K562 (cell line): ENCODE results near the gene SLC6A6. TPM values are rescaled to one million over a fixed set of nuclear protein-coding genes. Genes with fewer than 3 reads are reported as not detected.

Experiments
- ATAC-seq: fragments of 200-7000 bp; cut with Tn5 transposase; 3 replicates; pipeline ENCODE4 v1.9.1; 2020; ENCODE audit warnings: moderate library complexity
- BruUV-seq: library from RNA; stranded (reverse); fragments of 400-500 nt; replicated peaks from 2 replicates; lab custom pipeline; 2021; lab: Mats Ljungman, UMichigan
- CTCF ChIA-PET: fragments of 300-600 bp; formaldehyde crosslinking; extraction: SDS; loops from one replicate; lab custom pipeline; 2021; ENCODE audit warnings: low intra/inter-chr PET ratio; lab: Yijun Ruan, JAX
- POLR2A ChIA-PET: fragments of 300-600, 350-650 bp; sonication (Branson Sonifier 250); formaldehyde crosslinking; extraction: SDS; loops from one replicate; lab custom pipeline; 2021; ENCODE audit warnings: antibody characterized with exemption, inconsistent platforms; lab: Yijun Ruan, JAX
- DNase-seq, 4 experiments: peaks; one replicate each; pipeline versions ENCODE4 v3.0.0 to v3.0.0-alpha.2; 2011 to 2018; ENCODE audit warnings: low spot score in 3 of 4, mixed read lengths in 3 of 4; ENCODE audit errors: extremely low read depth in 1 of 4
- FAIRE-seq: peaks from 2 replicates; lab custom pipeline; 2011; peaks lifted over from hg19 to GRCh38; lab: Jason Lieb, UNC
- H2AFZ ChIP-seq: 2 replicates; pipeline ENCODE4 v1.6.0; 2011; ENCODE audit warnings: low read depth, low read length, control low read depth, inconsistent platforms
- H3K27ac ChIP-seq: fragments of 200-600 bp; 3 replicates; pipeline ENCODE4 v1.8.0; 2011; ENCODE audit warnings: low read depth, mild to moderate bottlenecking, control low read depth, inconsistent platforms, low read length, moderate library complexity, mixed read lengths; ENCODE audit errors: extremely low read depth
- H3K27me3 ChIP-seq, 2 experiments: fragments of 300-600 bp in 1 of 2; 2 replicates in 1 of 2; 3 replicates in 1 of 2; pipeline versions ENCODE4 v1.6.0 to v1.8.0; 2011; ENCODE audit warnings: inconsistent platforms in 2 of 2, low read length in 2 of 2, mild to moderate bottlenecking in 1 of 2, mixed read lengths in 1 of 2, moderate library complexity in 1 of 2; ENCODE audit not compliant: control insufficient read depth in 2 of 2, insufficient read depth in 2 of 2
- H3K36me3 ChIP-seq: fragments of 300-600 bp; 3 replicates; pipeline ENCODE4 v1.8.0; 2011; ENCODE audit warnings: mild to moderate bottlenecking, low read length, inconsistent platforms; ENCODE audit not compliant: control insufficient read depth, insufficient read depth
- H3K4me1 ChIP-seq, 2 experiments: fragments of 200-600 bp in 1 of 2; replicated peaks in 1 of 2; 2 replicates in 1 of 2; 3 replicates in 1 of 2; pipeline versions ENCODE4 v1.5.1 to v1.8.0; 2011; ENCODE audit warnings: inconsistent platforms in 2 of 2, low read length in 2 of 2, mild to moderate bottlenecking in 1 of 2, mixed read lengths in 1 of 2, moderate library complexity in 1 of 2; ENCODE audit not compliant: control insufficient read depth in 2 of 2, insufficient read depth in 2 of 2
- H3K4me2 ChIP-seq: 2 replicates; pipeline ENCODE4 v1.6.1; 2011; ENCODE audit warnings: low read length, control low read depth, inconsistent platforms, mixed read lengths; ENCODE audit not compliant: insufficient read depth
- H3K4me3 ChIP-seq: fragments of 200-600 bp; sonication (generic), shearing (Covaris generic); 2 replicates; pipeline ENCODE4 v1.5.1; 2016; ENCODE audit warnings: control low read depth, inconsistent platforms
- H3K79me2 ChIP-seq: fragments of 200-600 bp; 3 replicates; pipeline ENCODE4 v1.8.0; 2011; ENCODE audit warnings: low read length, inconsistent platforms; ENCODE audit not compliant: control insufficient read depth, insufficient read depth
- H3K9ac ChIP-seq, 2 experiments: 2 replicates each; pipeline versions ENCODE4 v1.6.0 to v1.6.1; 2011; ENCODE audit warnings: low read depth in 2 of 2, low read length in 2 of 2, control low read depth in 1 of 2, inconsistent platforms in 1 of 2, mild to moderate bottlenecking in 1 of 2, mixed read lengths in 1 of 2; ENCODE audit not compliant: insufficient read depth in 1 of 2
- H3K9me1 ChIP-seq: one replicate; pipeline ENCODE4 v1.6.0; 2011; ENCODE audit warnings: inconsistent platforms, mild to moderate bottlenecking, low read length, moderate library complexity; ENCODE audit not compliant: control insufficient read depth, insufficient read depth
- H3K9me3 ChIP-seq: replicated peaks from 2 replicates; pipeline ENCODE4 v1.5.1; 2011; ENCODE audit warnings: low read depth, low read length, inconsistent platforms; ENCODE audit not compliant: control insufficient read depth, insufficient read depth
- H4K20me1 ChIP-seq: replicated peaks from 2 replicates; pipeline ENCODE4 v1.6.1; 2011; ENCODE audit warnings: low read length, inconsistent platforms, mixed read lengths; ENCODE audit not compliant: control insufficient read depth, insufficient read depth
- CTCF ChIP-seq, 3 experiments: IDR thresholded peaks in 2 of 3; conservative IDR thresholded peaks in 1 of 3; 2 replicates each; pipeline ENCODE4 v1.5.1; 2011 to 2012; ENCODE audit warnings: low read length in 3 of 3, mild to moderate bottlenecking in 3 of 3, control low read depth in 2 of 3, improper control_type of control experiment in 1 of 3, inconsistent platforms in 1 of 3, low read depth in 1 of 3, mixed read lengths in 1 of 3, moderate library complexity in 1 of 3; ENCODE audit not compliant: insufficient read depth in 2 of 3
- CXXC5 ChIP-seq: fragments of 250-450 bp; sonication (Bioruptor Pico); IDR thresholded peaks from 2 replicates; pipeline ENCODE4 v1.8.0; 2022; ENCODE audit warnings: inconsistent platforms, mild to moderate bottlenecking, moderate library complexity
- DMBX1 ChIP-seq: fragments of 250-450 bp; sonication (Bioruptor Pico); IDR thresholded peaks from 2 replicates; pipeline ENCODE4 v1.8.0; 2022; ENCODE audit warnings: inconsistent platforms, mild to moderate bottlenecking, moderate library complexity, borderline replicate concordance
- FOXK2 ChIP-seq, 2 experiments: fragments of 450-650 bp; IDR thresholded peaks in 1 of 2; conservative IDR thresholded peaks in 1 of 2; 2 replicates each; pipeline ENCODE4 v1.6.1; 2016; ENCODE audit warnings: low read depth in 2 of 2, mild to moderate bottlenecking in 1 of 2
- HOXB6 ChIP-seq: fragments of 250-450 bp; sonication (Bioruptor Pico); IDR thresholded peaks from 2 replicates; pipeline ENCODE4 v1.5.1; 2022; ENCODE audit warnings: mild to moderate bottlenecking, borderline replicate concordance
- KDM1A ChIP-seq, 2 experiments: fragments of 450-650 bp; IDR thresholded peaks; 2 replicates each; pipeline ENCODE4 v1.6.1; 2016; ENCODE audit warnings: mild to moderate bottlenecking in 2 of 2
- KLF13 ChIP-seq: fragments of 450-650 bp; IDR thresholded peaks from 2 replicates; pipeline ENCODE4 v1.6.1; 2016; ENCODE audit warnings: missing genetic modification characterization, low read depth, mild to moderate bottlenecking, missing compliant biosample characterization, moderate library complexity, borderline replicate concordance
- MECOM ChIP-seq: fragments of 250-450 bp; sonication (Bioruptor Pico); IDR thresholded peaks from 2 replicates; pipeline ENCODE4 v1.8.0; 2022; ENCODE audit warnings: inconsistent platforms
- MEF2D ChIP-seq: conservative IDR thresholded peaks from 2 replicates; pipeline ENCODE4 v1.6.1; 2016; ENCODE audit warnings: low read depth, missing genetic modification characterization, missing compliant biosample characterization
- MTF1 ChIP-seq: fragments of 250-450 bp; sonication (Bioruptor Pico); IDR thresholded peaks from 2 replicates; pipeline ENCODE4 v1.9.0; 2021; ENCODE audit warnings: moderate library complexity, mild to moderate bottlenecking, inconsistent platforms, borderline replicate concordance
- NR4A1 ChIP-seq, 2 experiments: fragments of 250-450 bp in 1 of 2; fragments of 450-650 bp in 1 of 2; sonication (Bioruptor Pico) in 1 of 2; IDR thresholded peaks; 2 replicates each; pipeline versions ENCODE4 v1.4.0 to v1.6.1; 2016 to 2020; ENCODE audit warnings: mild to moderate bottlenecking in 2 of 2, missing compliant biosample characterization in 1 of 2, missing genetic modification characterization in 1 of 2, moderate library complexity in 1 of 2
- PHF21A ChIP-seq: fragments of 450-650 bp; IDR thresholded peaks from 2 replicates; pipeline ENCODE4 v1.6.1; 2017; ENCODE audit warnings: low read depth, borderline replicate concordance
- PTTG1 ChIP-seq: fragments of 450-650 bp; IDR thresholded peaks from 2 replicates; pipeline ENCODE4 v1.6.1; 2016; ENCODE audit warnings: low read depth, mild to moderate bottlenecking, missing genetic modification characterization, missing compliant biosample characterization
- PYGO2 ChIP-seq: fragments of 450-650 bp; IDR thresholded peaks from 2 replicates; pipeline ENCODE4 v1.6.1; 2016; ENCODE audit warnings: mild to moderate bottlenecking, missing genetic modification characterization, moderate library complexity, missing compliant biosample characterization
- SMAD4 ChIP-seq: fragments of 250-450 bp; sonication (Bioruptor Pico); conservative IDR thresholded peaks from 2 replicates; pipeline ENCODE4 v1.8.0; 2021; ENCODE audit warnings: inconsistent platforms, mild to moderate bottlenecking, moderate library complexity
- SPI1 ChIP-seq: IDR thresholded peaks from 2 replicates; pipeline ENCODE4 v1.6.1; 2011; ENCODE audit warnings: low read depth, low read length, control low read depth, borderline replicate concordance
- YY1 ChIP-seq, 3 experiments: IDR thresholded peaks; 2 replicates each; pipeline ENCODE4 v1.6.1; 2011; ENCODE audit warnings: low read length in 2 of 3, mild to moderate bottlenecking in 2 of 3, moderate library complexity in 2 of 3, borderline replicate concordance in 1 of 3, control low read depth in 1 of 3, low read depth in 1 of 3; ENCODE audit not compliant: insufficient read depth in 3 of 3, insufficient replicate concordance in 2 of 3, control insufficient read depth in 1 of 3, insufficient read length in 1 of 3; ENCODE audit errors: extremely low read depth in 1 of 3
- ZNF143 ChIP-seq: sonication (generic); formaldehyde crosslinking; IDR thresholded peaks from 2 replicates; pipeline ENCODE4 v1.9.0; 2022; ENCODE audit warnings: mild to moderate bottlenecking, missing genetic modification reagents
- ZNF197 ChIP-seq: fragments of 200-800 bp; sonication (Bioruptor generic); IDR thresholded peaks from 2 replicates; pipeline ENCODE4 v1.6.1; 2016; ENCODE audit warnings: low read depth, missing genetic modification characterization, missing compliant biosample characterization
- ZNF76 ChIP-seq: fragments of 250-450 bp; sonication (Bioruptor Pico); IDR thresholded peaks from 2 replicates; pipeline ENCODE4 v1.4.0; 2020; ENCODE audit warnings: mild to moderate bottlenecking, moderate library complexity, borderline replicate concordance
- WGBS: fragments of 100-300 bp; shearing (Covaris generic); methylation state at CpG from one replicate; pipeline ENCODE4 v1.1.6; 2016; ENCODE audit warnings: low coverage, mixed read lengths; ENCODE audit not compliant: insufficient coverage; ENCODE audit errors: missing lambda C conversion rate; 5-methylcytosine and 5-hydroxymethylcytosine counted together
- in situ Hi-C: fragments of 300-500 bp; cut with MboI; formaldehyde crosslinking; loops from 4 replicates; pipeline ENCODE4 v1.15.0; 2018; ENCODE audit warnings: inconsistent platforms, mixed read lengths
- intact Hi-C: fragments of 100-400 bp; cut with micrococcal nuclease; formaldehyde crosslinking; loops from 2 replicates; pipeline ENCODE4 v1.14.2; 2022
- polyA plus RNA-seq, 8 experiments: library from polyadenylated mRNA; depleted of rRNA in 4 of 8; stranded (reverse) in 5 of 8; unstranded in 3 of 8; fragments of >200 nt; fragmentation: Nextera tagmentation in 2 of 8; fragmentation: Illumina TruSeq in 1 of 8; extraction: Ambion mirVana in 2 of 8; extraction: Trizol in 1 of 8; gene quantifications; 2 replicates each; pipeline versions ENCODE4 v1.2.1 to v1.2.3, GENCODE V29; 2011 to 2014; ENCODE audit warnings: inconsistent platforms in 1 of 8, missing spikeins in 1 of 8
- total RNA-seq, 7 experiments: library from RNA; depleted of rRNA in 6 of 7; stranded (reverse); fragments of >200 nt in 6 of 7; fragmentation: Illumina TruSeq in 2 of 7; extraction: Trizol in 2 of 7; gene quantifications; 2 replicates each; pipeline versions ENCODE4 v1.2.1 to v1.2.3, GENCODE V29; 2011 to 2021; ENCODE audit warnings: low replicate concordance in 1 of 7

Gene SLC6A6
- total and polyA plus RNA-seq, 9 of the 15 experiments (the other 6 are each of a cell fraction or from before 2014, with no cell fraction given): 12.3 to 203 (median 93.2) TPM

- H3K4me1 ChIP-seq: peaks cover 57 to 61% of the 10 kb centered on the region in 2 experiments
- in situ Hi-C loops: no loop called here
- peaks cover 95% of the 10 kb centered on the region for H3K36me3 ChIP-seq
- ChIA-PET POLR2A (interaction anchor here (0.6 to 1.2 kb wide), 2 partner anchors 226 to 1388 kb away, joined by 3 read pairs; no protein-coding TSS in a partner anchor), CTCF (no interaction called here)
- H2AFZ ChIP-seq: no peak overlapping the region
- no TSS peak for BruUV-seq
- peak in 2 of 4 experiments; percentile 34 to 49 for DNase-seq
- H3K79me2 ChIP-seq: peaks cover 98% of the 10 kb centered on the region
- H4K20me1 ChIP-seq: no peaks in the 10 kb centered on the region; the same call in none of the 2 replicates
- intact Hi-C loops: no loop called here
- no peaks in the 10 kb centered on the region for H3K9me3 ChIP-seq
- H3K27me3 ChIP-seq: no peaks in the 10 kb centered on the region
- H3K27ac ChIP-seq: peak overlapping the region; percentile 100; the same call in 2 of the 3 replicates
- 92% methylated on average over 7 of the region's 7 CpGs for WGBS
- no peak for ATAC-seq
- no peak for FAIRE-seq
- no peak overlapping the region for H3K4me3 ChIP-seq
- H3K9ac ChIP-seq: 0 out of 4 replicates have a peak overlapping the region, but pooled peaks of 1 of the 2 experiments have one; percentile 94
- no peak overlapping the region for H3K4me2 ChIP-seq
- peaks cover 4% of the 10 kb centered on the region for H3K9me1 ChIP-seq
- TF ChIP-seq KLF13: peak; percentile 60; the same call in 1 of the 2 replicates
- TF ChIP-seq ZNF76 (CRISPR knock-in tag): no peak
- TF ChIP-seq CXXC5 (CRISPR knock-in tag): peak; percentile 34; the same call in 1 of the 2 replicates
- TF ChIP-seq ZNF197 (CRISPR knock-in tag): 0 out of 2 replicates have a peak, but pooled peaks have one; percentile 22
- TF ChIP-seq MECOM (CRISPR knock-in tag): peak; percentile 56; the same call in 1 of the 2 replicates
- TF ChIP-seq DMBX1 (CRISPR knock-in tag): peak; percentile 76
- no peak for TF ChIP-seq SPI1
- no peak for TF ChIP-seq FOXK2 (conservative IDR thresholded peaks at IDR 0.05 in 1 of 2, IDR thresholded peaks at IDR 0.05 in 1 of 2; ENCODE audit: low read depth in 2 of 2)
- TF ChIP-seq MTF1 (CRISPR knock-in tag): 0 out of 2 replicates have a peak, but pooled peaks have one; percentile 3
- no peak for TF ChIP-seq YY1 (IDR thresholded peaks at IDR 0.05; ENCODE audit: borderline replicate concordance in 1 of 3, control insufficient read depth in 1 of 3, extremely low read depth in 1 of 3, insufficient read depth in 3 of 3, insufficient read length in 1 of 3, insufficient replicate concordance in 2 of 3, low read depth in 1 of 3, low read length in 2 of 3)
- no peak for TF ChIP-seq NR4A1 (CRISPR knock-in tag; IDR thresholded peaks at IDR 0.05)
- peak; percentile 42; the same call in 1 of the 2 replicates for TF ChIP-seq NR4A1 (tag; IDR thresholded peaks at IDR 0.05)
- 0 out of 2 replicates have a peak, but pooled peaks have one; percentile 36 for TF ChIP-seq PHF21A
- peak in 2 of 3 experiments; percentile 21 to 54; a peak in 3 of 6 replicates for TF ChIP-seq CTCF (IDR thresholded peaks at IDR 0.05 in 2 of 3, conservative IDR thresholded peaks at IDR 0.05 in 1 of 3; ENCODE audit: insufficient read depth in 2 of 3, low read depth in 1 of 3, low read length in 3 of 3)
- TF ChIP-seq ZNF143 (CRISPR knock-in tag): no peak
- TF ChIP-seq PYGO2 (tag): peak; percentile 54; the same call in 1 of the 2 replicates
- peak; percentile 39; the same call in 1 of the 2 replicates for TF ChIP-seq MEF2D (tag)
- TF ChIP-seq HOXB6 (CRISPR knock-in tag): no peak
- TF ChIP-seq KDM1A (IDR thresholded peaks at IDR 0.05): no peak
- peak; percentile 46; the same call in 1 of the 2 replicates for TF ChIP-seq SMAD4 (CRISPR knock-in tag)
- TF ChIP-seq PTTG1 (tag): peak; percentile 46; the same call in 1 of the 2 replicates
Measured at GRCh38 chr3:14411988-14412387, 9.6 kb downstream of the SLC6A6 start.
